Natural killer cell (primary cell): ENCODE results near the gene EPB42. TPM values are rescaled to one million over a fixed set of nuclear protein-coding genes. Genes with fewer than 3 reads are reported as not detected.
"Not testable (repeated sequence)": the region's sequence is repeated elsewhere in the genome, so short reads cannot be mapped to it uniquely, and the experiment has no call there.

Source experiments
- ATAC-seq, 3 donors: fragments of 150-1000 bp in 2 of 3; fragments of 200-7000 bp in 1 of 3; cut with Tn5 transposase; 1 replicate in 1 of 3; 2 replicates in 2 of 3; pipeline ENCODE4 v1.10.0; 2021; ENCODE audit warnings: mild to moderate bottlenecking in 2 of 3, moderate library complexity in 2 of 3
- DNase-seq, 2 donors: peaks; one replicate each; pipeline versions ENCODE4 v3.0.0 to v3.0.0-alpha.2; 2013 to 2021; ENCODE audit warnings: mixed read lengths in 1 of 2
- H3K27ac ChIP-seq: one replicate; pipeline ENCODE4 v1.5.1; 2013; ENCODE audit warnings: mild to moderate bottlenecking, low read length
- H3K27me3 ChIP-seq: one replicate; pipeline ENCODE4 v1.6.1; 2013; ENCODE audit warnings: low read length; ENCODE audit not compliant: control insufficient read depth, insufficient read depth
- H3K36me3 ChIP-seq: one replicate; pipeline ENCODE4 v1.6.1; 2013; ENCODE audit warnings: low read length; ENCODE audit not compliant: control insufficient read depth, insufficient read depth
- H3K4me1 ChIP-seq: one replicate; pipeline ENCODE4 v1.6.1; 2013; ENCODE audit warnings: low read length; ENCODE audit not compliant: control insufficient read depth, insufficient read depth
- H3K4me3 ChIP-seq: one replicate; pipeline ENCODE4 v1.5.1; 2013; ENCODE audit warnings: low read length
- H3K9me3 ChIP-seq: one replicate; pipeline ENCODE4 v1.6.1; 2013; ENCODE audit warnings: low read length; ENCODE audit not compliant: control insufficient read depth, insufficient read depth
- H3K27ac Mint-ChIP-seq, 2 donors: one replicate each; pipeline ENCODE4 v1.8.0; 2022; ENCODE audit warnings: mild to moderate bottlenecking in 2 of 2, mixed read lengths in 2 of 2, moderate library complexity in 1 of 2
- H3K27me3 Mint-ChIP-seq, 2 donors: one replicate each; pipeline ENCODE4 v1.8.0; 2022; ENCODE audit warnings: low read depth in 2 of 2, mixed read lengths in 2 of 2
- H3K36me3 Mint-ChIP-seq: one replicate; pipeline ENCODE4 v1.8.0; 2022; ENCODE audit warnings: mixed read lengths
- H3K4me1 Mint-ChIP-seq, 2 donors: one replicate each; pipeline ENCODE4 v1.8.0; 2022; ENCODE audit warnings: mixed read lengths in 2 of 2
- H3K4me3 Mint-ChIP-seq: one replicate; pipeline ENCODE4 v1.8.0; 2022; ENCODE audit warnings: mild to moderate bottlenecking, moderate library complexity, mixed read lengths
- H3K9me3 Mint-ChIP-seq, 2 donors: one replicate each; pipeline ENCODE4 v1.8.0; 2022; ENCODE audit warnings: mixed read lengths in 2 of 2
- CTCF ChIP-seq: fragments of 200-600 bp; IDR thresholded peaks from one replicate; pipeline ENCODE4 v1.8.0; 2022; ENCODE audit warnings: antibody characterized with exemption
- WGBS: methylation state at CpG from one replicate; pipeline ENCODE4 v1.1.7; 2013; ENCODE audit warnings: missing lambda C conversion rate; ENCODE audit not compliant: insufficient coverage; 5-methylcytosine and 5-hydroxymethylcytosine counted together
- intact Hi-C: fragments of 100-400 bp; cut with micrococcal nuclease; formaldehyde crosslinking; loops from one replicate; pipeline ENCODE4 v1.14.2; 2022
- total RNA-seq, 4 donors: library from RNA; stranded (reverse); fragments of 120-200 nt in 1 of 4; gene quantifications; one replicate each; pipeline versions ENCODE4 v1.2.3 to v1.2.4, GENCODE V29; 2013 to 2022

The EPB42 gene
- total RNA-seq, 3 donors from 2014 or later (not counting 1 experiment from before 2014, with no cell fraction given) = not detected

- H3K4me3 Mint-ChIP-seq = no peak overlapping the region
- ATAC-seq = no peak
- no peak overlapping the region for H3K27ac Mint-ChIP-seq
- no peak overlapping the region for H3K27ac ChIP-seq
- no peaks in the 10 kb centered on the region for H3K27me3 ChIP-seq
- no peaks in the 10 kb centered on the region for H3K4me1 ChIP-seq
- WGBS = 98% methylated on average over 4 of the region's 4 CpGs
- peaks cover 9% of the 10 kb centered on the region for H3K36me3 Mint-ChIP-seq
- peaks cover 42% of the 10 kb centered on the region for H3K36me3 ChIP-seq
- TF ChIP-seq CTCF = no peak
- no peaks in the 10 kb centered on the region for H3K4me1 Mint-ChIP-seq
- no peaks in the 10 kb centered on the region for H3K27me3 Mint-ChIP-seq
- DNase-seq = no peak
- no peaks in the 10 kb centered on the region for H3K9me3 Mint-ChIP-seq
- H3K9me3 ChIP-seq = no peaks in the 10 kb centered on the region
- intact Hi-C loops = no loop called here
- no peak overlapping the region for H3K4me3 ChIP-seq
Measured at GRCh38 chr15:43169888-43170287, 50.9 kb downstream of the EPB42 start.

GRCh38 chr15:43168192-43169107 lies 52.4 kb downstream of the EPB42 start:
- ATAC-seq (no peak), DNase-seq (no peak)
- no peak overlapping the region for H3K27ac Mint-ChIP-seq
- H3K36me3 Mint-ChIP-seq = peaks cover 9% of the 10 kb centered on the region
- H3K27me3 Mint-ChIP-seq = no peaks in the 10 kb centered on the region
- intact Hi-C loops = no loop called here
- 93% methylated on average over 2 of the region's 2 CpGs for WGBS
- no peak for TF ChIP-seq CTCF
- Histone ChIP-seq H3K4me3 (no peak overlapping the region), H3K27me3 (no peaks in the 10 kb centered on the region), H3K36me3 (peaks cover 47% of the 10 kb centered on the region), H3K9me3 (no peaks in the 10 kb centered on the region), H3K4me1 (no peaks in the 10 kb centered on the region), H3K27ac (no peak overlapping the region)
- no peaks in the 10 kb centered on the region for H3K9me3 Mint-ChIP-seq
- H3K4me1 Mint-ChIP-seq = no peaks in the 10 kb centered on the region
- H3K4me3 Mint-ChIP-seq = no peak overlapping the region

- 98% methylated on average over 21 of the region's 28 CpGs for WGBS
- H3K4me3 ChIP-seq, ATAC-seq, DNase-seq, H3K4me1 ChIP-seq, H3K9me3 Mint-ChIP-seq, H3K27me3 ChIP-seq, H3K4me3 Mint-ChIP-seq, intact Hi-C loops, H3K27ac ChIP-seq, H3K36me3 Mint-ChIP-seq, H3K27me3 Mint-ChIP-seq, H3K9me3 ChIP-seq, H3K4me1 Mint-ChIP-seq, H3K27ac Mint-ChIP-seq: not testable (repeated sequence)
- H3K36me3 ChIP-seq = peaks cover 43% of the 10 kb centered on the region
Measured at GRCh38 chr15:43167261-43167660, 53.6 kb downstream of the EPB42 start.

GRCh38 chr15:43165801-43166325 lies 55.0 kb downstream of the EPB42 start:
- TF ChIP-seq CTCF = no peak
- Histone ChIP-seq H3K27ac (no peak overlapping the region), H3K4me3 (no peak overlapping the region), H3K4me1 (no peaks in the 10 kb centered on the region), H3K27me3 (no peaks in the 10 kb centered on the region), H3K36me3 (peaks cover 46% of the 10 kb centered on the region), H3K9me3 (no peaks in the 10 kb centered on the region)
- Mint-ChIP-seq H3K36me3 (peaks cover 6% of the 10 kb centered on the region), H3K9me3 (no peaks in the 10 kb centered on the region), H3K27me3 (no peaks in the 10 kb centered on the region), H3K27ac (no peak overlapping the region), H3K4me1 (no peaks in the 10 kb centered on the region), H3K4me3 (no peak overlapping the region)
- intact Hi-C loops = no loop called here
- ATAC-seq = no peak
- WGBS = 71% methylated on average over 1 of the region's 2 CpGs
- no peak for DNase-seq
